NCI-H187 (cell line): ENCODE results near the gene HS2ST1.

Experiments
- DNase-seq, 2 experiments: peaks; one replicate each; lab custom pipeline; 2025; lab: John Stamatoyannopoulos, UW

Gene HS2ST1

DNA sequence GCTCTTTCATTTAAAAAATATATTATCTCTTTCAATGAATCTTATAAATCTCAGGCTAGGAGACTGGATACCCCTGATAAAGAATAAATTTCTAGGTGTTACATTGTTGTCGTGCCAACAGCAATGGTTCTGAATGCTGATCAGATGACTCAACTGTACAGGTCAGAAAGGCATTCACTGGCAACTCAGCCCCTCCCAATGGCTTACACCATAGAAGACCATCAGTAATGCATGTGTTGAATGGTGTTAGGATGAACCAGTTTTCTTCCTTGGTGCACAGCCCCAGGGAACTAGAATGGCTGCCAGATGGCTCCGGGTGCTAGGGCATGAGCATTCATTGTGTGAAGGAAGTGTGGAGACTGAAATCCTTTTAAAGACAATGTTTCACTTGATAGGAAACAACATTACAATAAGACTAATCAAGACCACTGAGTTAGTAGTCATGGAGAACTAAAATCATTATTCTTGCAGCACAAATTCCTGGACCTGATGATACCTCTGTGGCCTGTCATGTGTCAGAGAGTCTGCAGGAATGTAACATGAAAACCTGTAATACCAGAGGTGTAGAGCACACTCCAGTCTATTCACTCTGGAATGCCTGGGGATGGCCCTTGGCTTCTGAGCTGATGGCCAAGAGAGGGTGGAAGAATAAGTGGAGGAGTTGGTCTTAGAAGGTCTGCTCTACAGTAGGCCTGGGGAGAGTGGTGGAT, 226.6 kb downstream of the HS2ST1 start:
- no peak for DNase-seq

- peak; percentile 41 to 56 for DNase-seq
Measured at GRCh38 chr1:87141556-87141955, 227.1 kb downstream of the HS2ST1 start.

DNA sequence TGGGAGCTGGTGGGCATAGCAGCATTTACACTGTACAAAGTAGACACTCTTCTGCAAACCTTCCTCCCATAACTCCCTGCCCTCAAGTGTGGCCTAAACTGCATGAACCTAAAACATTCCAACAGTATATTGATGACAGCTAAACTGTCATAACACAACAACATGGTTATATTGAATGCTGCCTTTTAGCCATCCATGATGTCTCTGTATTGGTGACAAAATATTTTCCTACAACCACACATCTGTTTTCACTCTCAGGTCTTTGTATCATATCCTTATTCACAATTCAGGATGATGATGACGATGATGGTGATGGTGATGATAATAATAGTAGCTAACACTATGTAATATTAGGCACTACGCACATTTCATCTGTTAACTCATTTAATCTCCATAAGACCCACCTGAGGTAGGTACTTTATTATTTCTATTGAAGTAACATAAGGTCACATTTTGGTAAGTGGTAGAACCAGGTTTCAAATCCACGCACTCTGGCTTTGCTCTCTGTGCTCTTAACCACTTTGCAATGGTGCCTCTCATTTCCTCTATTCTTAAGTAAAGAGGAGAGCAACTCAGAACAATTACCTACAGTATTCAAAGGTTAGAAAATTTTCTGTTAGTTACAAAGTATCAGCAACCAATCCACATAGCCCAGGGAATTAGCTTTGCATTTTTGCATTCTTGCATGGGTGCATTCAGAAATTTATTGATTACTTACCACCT, 229.1 kb downstream of the HS2ST1 start:
- no peak for DNase-seq

DNA sequence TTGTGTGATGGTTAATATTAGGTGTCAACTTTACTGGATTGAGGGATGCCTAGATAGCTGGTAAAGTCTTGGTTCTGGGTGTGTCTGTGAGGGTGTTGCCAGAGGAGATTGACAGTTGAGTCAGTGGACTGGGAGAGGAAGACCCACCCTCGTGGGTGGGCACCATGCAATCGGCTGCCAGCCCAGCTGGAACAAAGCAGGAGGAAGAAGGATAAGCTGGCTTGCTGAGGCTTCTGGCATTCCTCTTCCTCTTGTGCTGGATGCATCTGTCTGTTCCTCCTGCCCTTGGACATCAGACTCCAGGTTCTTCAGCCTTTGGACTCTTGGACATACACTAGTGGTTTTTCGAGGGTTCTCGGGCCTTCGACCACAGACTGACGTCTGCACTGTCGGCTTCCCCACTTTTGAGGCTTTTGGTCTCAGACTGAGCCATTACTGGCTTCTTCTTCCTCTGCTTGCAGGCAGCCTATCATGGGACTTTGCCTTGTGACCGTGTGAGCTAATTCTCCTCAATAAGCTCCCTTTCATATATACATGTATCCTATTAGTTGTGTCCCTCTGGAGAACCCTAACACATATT, 230.0 kb downstream of the HS2ST1 start:
- no peak for DNase-seq

GRCh38 chr1:87144981-87145380, 230.5 kb downstream of the HS2ST1 start:
- DNase-seq = no peak

DNA sequence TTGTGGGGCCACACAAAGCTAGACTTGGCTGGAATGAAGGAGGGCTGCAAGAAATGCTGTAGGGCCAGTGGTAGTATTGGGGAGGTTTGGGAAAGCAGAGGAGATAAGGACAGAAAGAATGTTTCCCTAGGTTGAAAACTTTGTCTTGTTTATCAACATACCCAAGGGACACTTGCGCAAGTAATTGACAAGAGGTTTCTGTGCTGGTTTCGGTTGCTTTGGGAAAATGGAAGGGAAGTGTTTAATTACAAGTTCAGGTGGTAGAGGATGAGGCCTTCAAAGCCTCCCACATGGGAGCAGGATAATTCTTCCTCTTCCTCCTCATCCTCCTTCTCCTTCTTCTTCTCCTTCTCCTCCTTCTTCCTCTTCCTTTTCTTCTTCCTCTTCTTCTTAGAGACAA, 232.1 kb downstream of the HS2ST1 start:
- no peak for DNase-seq

DNA sequence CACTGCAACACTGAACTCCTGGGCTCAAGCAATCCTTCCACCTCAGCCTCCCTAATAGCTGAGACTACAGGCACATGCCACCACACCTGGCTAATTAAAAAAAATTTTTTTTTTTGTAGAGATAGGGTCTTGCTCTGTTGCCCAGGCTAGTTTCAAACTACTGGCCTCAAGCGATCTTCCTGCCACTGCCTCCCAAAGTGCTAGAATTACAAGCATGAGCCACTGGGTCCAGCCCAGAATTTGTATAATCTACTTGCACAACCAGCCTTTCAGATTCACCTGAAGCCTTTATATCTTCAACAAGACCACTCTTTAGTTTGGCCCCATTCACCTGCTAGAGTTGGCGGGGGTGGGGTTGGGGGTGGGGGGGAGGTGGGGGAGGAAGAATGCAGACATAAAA, 232.6 kb downstream of the HS2ST1 start:
- DNase-seq = no peak

GRCh38 chr1:87147851-87148250, 233.4 kb downstream of the HS2ST1 start:
- DNase-seq = no peak

- no peak for DNase-seq
Measured at GRCh38 chr1:87148661-87149060, 234.2 kb downstream of the HS2ST1 start.

DNA sequence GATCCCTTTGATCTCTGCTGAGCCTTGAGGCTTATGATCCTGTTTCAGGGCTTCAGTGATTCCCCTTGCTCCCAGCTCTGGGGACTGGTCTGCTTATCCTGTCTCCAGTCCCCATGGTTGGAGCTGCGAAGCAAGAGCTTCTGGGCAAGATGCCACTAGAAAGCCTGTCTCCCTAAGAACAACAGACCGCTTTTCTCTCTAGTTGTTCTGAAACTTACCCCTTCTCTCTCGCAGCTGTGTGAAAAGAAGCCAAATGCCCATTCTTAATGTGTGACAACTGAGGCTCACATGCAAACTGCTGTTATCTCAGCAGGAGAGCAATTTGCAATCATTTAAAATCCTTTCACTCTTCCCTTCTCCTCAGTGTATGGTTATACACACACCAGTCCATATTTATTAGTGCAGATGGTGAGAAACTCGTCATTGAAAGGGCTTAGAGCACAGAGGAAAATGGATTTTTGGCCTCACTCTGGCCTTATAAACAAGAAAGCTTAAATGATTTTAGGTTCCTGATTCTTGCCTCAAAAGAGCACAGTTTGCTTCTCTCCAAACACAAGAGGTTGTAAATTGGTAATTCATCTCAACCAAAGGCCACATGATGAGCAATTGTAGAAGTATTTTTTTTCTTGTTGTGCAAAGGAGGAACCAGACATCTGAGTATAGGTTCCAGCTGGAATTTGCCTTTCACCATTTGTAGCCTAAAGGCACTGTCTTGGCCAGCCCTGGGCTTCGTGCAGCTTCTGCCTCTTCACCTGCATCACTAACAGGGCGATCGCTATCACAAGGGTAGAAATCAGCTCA, 235.0 kb downstream of the HS2ST1 start:
- DNase-seq = no peak

- no peak for DNase-seq
Measured at GRCh38 chr1:87150143-87150542, 235.7 kb downstream of the HS2ST1 start.

DNA sequence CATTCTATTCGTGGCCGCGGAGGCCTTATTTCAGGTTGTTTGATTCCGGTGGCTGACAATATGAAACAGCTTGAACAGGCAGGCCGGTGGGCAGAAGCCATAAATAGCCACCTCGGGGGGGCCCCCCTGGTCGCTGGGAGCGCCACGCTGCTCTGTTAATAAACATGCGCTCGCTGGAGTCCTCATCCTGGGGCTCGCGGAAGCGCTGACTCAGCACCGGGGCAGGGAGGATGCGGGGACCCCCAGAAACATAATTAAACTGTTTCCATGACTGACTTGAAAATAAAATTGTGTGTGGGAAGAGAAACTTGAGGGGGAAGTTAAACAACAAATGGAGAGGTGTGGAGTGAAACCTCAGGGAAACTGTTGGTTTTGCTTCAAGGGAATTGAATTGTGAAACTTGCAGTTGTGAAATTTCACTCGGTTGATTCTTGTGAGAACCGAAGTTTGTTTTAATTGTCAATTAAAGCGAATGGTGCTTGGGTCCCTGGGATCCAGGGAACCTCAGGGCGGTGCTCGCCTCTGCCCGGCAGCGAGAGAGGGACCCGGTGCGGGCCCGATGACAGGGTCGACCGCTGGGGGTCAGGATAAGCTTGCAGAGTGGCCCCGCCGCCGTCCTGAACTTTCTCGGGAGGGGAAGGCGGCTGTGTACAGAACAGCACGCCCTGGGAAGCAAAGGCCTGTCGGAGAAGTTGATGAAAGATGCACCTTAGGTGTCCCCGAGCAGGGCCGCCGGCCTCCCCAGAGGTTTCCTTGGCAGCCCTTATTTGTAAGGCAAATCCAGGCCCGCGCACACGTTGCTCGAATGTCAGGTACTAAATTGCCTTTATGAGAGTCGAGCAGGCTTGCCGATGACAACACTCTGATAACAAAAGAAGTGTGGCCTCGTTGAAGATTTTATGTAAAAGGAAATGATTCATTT, 237.3 kb downstream of the HS2ST1 start:
- no peak for DNase-seq

DNA sequence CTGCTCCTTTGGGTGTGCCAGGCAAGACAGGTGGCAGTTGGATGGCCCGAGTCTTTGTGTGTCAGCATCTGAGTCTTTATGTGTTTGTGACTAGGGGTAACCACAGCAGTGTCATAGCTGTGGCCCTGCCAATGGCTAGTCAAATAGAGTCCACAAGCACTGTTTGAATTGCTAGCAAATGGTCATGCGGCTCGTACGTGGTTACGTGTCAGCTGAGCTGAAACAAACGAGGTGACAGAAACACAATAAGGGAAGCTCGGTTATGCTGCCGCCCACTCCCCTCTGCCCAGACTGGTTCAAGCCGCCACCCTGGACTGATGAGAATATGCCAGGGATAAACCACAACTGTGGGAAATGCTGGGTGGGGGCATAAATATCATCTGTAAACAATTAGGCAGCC, 239.9 kb downstream of the HS2ST1 start:
- DNase-seq = no peak

DNA sequence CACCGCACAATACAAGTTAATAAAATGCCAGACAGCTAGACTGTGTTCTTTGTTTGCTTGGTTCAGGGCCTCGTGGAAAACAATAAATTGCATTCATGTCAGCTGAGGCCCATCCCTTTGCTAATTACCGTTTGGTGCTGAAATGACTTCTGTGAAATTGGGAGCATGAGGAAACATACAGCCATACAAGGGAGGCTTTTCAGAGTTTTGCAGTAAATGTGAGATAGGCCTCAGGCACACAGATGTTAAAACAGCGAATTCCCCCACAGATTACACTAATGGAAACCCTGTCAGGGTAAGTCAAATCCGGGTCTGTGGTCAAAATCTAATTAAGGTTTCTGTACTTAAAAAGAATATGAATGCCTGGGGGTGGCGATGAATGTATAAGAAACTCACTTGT, 240.7 kb downstream of the HS2ST1 start:
- DNase-seq = no peak

GRCh38 chr1:87155648-87156047, 241.2 kb downstream of the HS2ST1 start:
- no peak for DNase-seq

- no peak for DNase-seq
Measured at GRCh38 chr1:87156124-87156523, 241.7 kb downstream of the HS2ST1 start.

GRCh38 chr1:87159378-87159915, 245.0 kb downstream of the HS2ST1 start:
- DNase-seq = no peak
